ENCODE data around the gene KIF26B. TPM values are rescaled to one million over a fixed set of nuclear protein-coding genes. Genes with fewer than 3 reads are reported as not detected.

Gene KIF26B
- polyA plus RNA-seq, 1 of the 3 experiments (the other 2 are of a cell fraction), result 2.6 TPM

DNA sequence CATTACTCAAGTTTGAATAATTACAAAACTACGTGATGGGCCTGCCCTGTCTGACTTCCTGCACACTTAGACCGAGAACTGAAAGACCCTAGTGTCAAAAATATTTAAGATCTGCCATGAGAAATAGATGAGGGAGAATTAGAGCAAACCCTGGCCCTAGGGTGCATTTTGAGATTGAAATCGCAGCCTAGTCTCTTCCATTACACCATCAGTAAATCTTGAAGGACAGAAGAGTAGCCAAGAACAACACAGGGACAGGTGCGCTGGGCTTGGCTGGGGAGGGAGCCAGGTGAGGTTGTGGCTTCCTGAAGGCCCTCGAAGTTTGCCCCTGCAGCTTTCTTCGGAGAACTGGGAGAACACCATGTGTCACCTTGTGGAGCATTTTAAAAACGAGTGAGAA, 36.7 kb upstream of the KIF26B start (continued):
- TF ChIP-seq CTCF (IDR thresholded peaks at IDR 0.05) (no peak), FOXM1 (IDR thresholded peaks at IDR 0.05; ENCODE audit: low read depth) (no peak)

- TF ChIP-seq TEAD4 (IDR thresholded peaks at IDR 0.05; ENCODE audit: borderline replicate concordance, insufficient read depth), result no peak
- no peak for TF ChIP-seq GATA2 (CRISPR knock-in tag; IDR thresholded peaks at IDR 0.05)
- no peak for TF ChIP-seq NFIC (IDR thresholded peaks at IDR 0.05; ENCODE audit: borderline replicate concordance)
- TF ChIP-seq FOXM1 (IDR thresholded peaks at IDR 0.05; ENCODE audit: low read depth), result no peak
- TF ChIP-seq TAF1 (IDR thresholded peaks at IDR 0.05; ENCODE audit: borderline replicate concordance, low read depth, low read length), result no peak
- no peak for TF ChIP-seq RFX5 (IDR thresholded peaks at IDR 0.05; ENCODE audit: low read length)
- TF ChIP-seq EZH2phosphoT487 (IDR thresholded peaks at IDR 0.05; ENCODE audit: borderline replicate concordance, low read depth), result no peak
- no peak for TF ChIP-seq PBX3 (IDR thresholded peaks at IDR 0.05)
- no peak for TF ChIP-seq CHD2 (IDR thresholded peaks at IDR 0.05; ENCODE audit: low read length, partially characterized antibody)
- TF ChIP-seq, protein P1, sequence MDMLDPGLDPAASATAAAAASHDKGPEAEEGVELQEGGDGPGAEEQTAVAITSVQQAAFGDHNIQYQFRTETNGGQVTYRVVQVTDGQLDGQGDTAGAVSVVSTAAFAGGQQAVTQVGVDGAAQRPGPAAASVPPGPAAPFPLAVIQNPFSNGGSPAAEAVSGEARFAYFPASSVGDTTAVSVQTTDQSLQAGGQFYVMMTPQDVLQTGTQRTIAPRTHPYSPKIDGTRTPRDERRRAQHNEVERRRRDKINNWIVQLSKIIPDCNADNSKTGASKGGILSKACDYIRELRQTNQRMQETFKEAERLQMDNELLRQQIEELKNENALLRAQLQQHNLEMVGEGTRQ (IDR thresholded peaks at IDR 0.05; ENCODE audit: borderline replicate concordance, low read depth, low read length), result no peak
- no peak for TF ChIP-seq FOSL2 (IDR thresholded peaks at IDR 0.05; ENCODE audit: borderline replicate concordance, low read depth)
- no peak for TF ChIP-seq SMC3 (IDR thresholded peaks at IDR 0.05; ENCODE audit: low read depth, low read length)
- Histone ChIP-seq H3K4me3 (ENCODE audit: low read depth in 2 of 2, low read length in 1 of 2) (no peak overlapping the region), H3K9me2 (no peaks in the 10 kb centered on the region), H2AFZ (ENCODE audit: low read depth) (no peak overlapping the region), H4K20me1 (ENCODE audit: insufficient read depth) (no peaks in the 10 kb centered on the region), H3K27ac (ENCODE audit: low read depth in 2 of 2, low read length in 1 of 2) (no peak overlapping the region), H3K4me1 (ENCODE audit: control insufficient read depth in 1 of 2, insufficient read depth in 2 of 2, low read depth in 1 of 2, low read length in 1 of 2) (no peaks in the 10 kb centered on the region), H3K9me3 (no peaks in the 10 kb centered on the region), H3K27me3 (ENCODE audit: insufficient read depth) (no peaks in the 10 kb centered on the region), H3K79me2 (ENCODE audit: insufficient read depth) (no peaks in the 10 kb centered on the region), H3K36me3 (replicated peaks in 1 of 2; ENCODE audit: control insufficient read depth in 1 of 2, insufficient read depth in 2 of 2, low read length in 1 of 2) (no peaks in the 10 kb centered on the region), H3F3A (replicated peaks; ENCODE audit: insufficient read depth) (no peaks in the 10 kb centered on the region), H3K4me2 (no peak overlapping the region), H3K9ac (no peak overlapping the region)
- ChIA-PET POLR2A (no interaction called here), CTCF (no interaction called here)
- 100% methylated on average over 2 of the region's 2 CpGs for WGBS (ENCODE audit: low lambda C conversion rate)
- no peak for DNase-seq
Measured at GRCh38 chr1:245118806-245119205, 36.0 kb upstream of the KIF26B start.

All from SK-N-SH (cell line).